ENCODE results near the gene PAX1.

PAX1 gene

GRCh38 chr20:21719592-21720214 is 14.2 kb downstream of the PAX1 start:
- TF ChIP-seq, protein P1, sequence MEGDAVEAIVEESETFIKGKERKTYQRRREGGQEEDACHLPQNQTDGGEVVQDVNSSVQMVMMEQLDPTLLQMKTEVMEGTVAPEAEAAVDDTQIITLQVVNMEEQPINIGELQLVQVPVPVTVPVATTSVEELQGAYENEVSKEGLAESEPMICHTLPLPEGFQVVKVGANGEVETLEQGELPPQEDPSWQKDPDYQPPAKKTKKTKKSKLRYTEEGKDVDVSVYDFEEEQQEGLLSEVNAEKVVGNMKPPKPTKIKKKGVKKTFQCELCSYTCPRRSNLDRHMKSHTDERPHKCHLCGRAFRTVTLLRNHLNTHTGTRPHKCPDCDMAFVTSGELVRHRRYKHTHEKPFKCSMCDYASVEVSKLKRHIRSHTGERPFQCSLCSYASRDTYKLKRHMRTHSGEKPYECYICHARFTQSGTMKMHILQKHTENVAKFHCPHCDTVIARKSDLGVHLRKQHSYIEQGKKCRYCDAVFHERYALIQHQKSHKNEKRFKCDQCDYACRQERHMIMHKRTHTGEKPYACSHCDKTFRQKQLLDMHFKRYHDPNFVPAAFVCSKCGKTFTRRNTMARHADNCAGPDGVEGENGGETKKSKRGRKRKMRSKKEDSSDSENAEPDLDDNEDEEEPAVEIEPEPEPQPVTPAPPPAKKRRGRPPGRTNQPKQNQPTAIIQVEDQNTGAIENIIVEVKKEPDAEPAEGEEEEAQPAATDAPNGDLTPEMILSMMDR (IDR thresholded peaks at IDR 0.05), result peak; percentile 83

GRCh38 chr20:21725892-21726291 is 20.4 kb downstream of the PAX1 start:
- TF ChIP-seq, protein P1 (IDR thresholded peaks at IDR 0.05), result no peak

DNA sequence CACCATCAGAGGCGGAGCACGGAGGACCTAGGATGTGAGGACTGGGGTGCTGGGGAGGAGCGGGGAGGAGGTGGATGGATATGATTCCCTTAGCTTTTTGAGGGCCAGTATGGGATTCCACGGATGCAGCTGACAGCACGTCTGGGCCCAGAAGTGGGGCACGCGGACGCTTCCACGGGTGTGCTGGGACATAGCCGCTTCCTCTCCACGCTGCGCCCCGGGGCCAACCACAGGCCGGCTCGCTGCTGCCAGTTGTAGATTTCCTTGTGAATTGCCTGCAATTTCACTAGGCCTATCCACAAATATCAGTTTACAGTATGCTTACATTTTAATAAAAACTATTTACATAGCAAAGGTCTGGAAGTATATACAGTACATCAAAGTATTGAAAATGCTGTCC is 23.9 kb downstream of the PAX1 start:
- TF ChIP-seq, protein P1 (IDR thresholded peaks at IDR 0.05), result no peak

GRCh38 chr20:21739161-21739560 is 33.7 kb downstream of the PAX1 start:
- TF ChIP-seq, protein P1 (IDR thresholded peaks at IDR 0.05), result no peak

- TF ChIP-seq, protein P1 (IDR thresholded peaks at IDR 0.05), result no peak
Measured at GRCh38 chr20:21739682-21740081, 34.2 kb downstream of the PAX1 start.

DNA sequence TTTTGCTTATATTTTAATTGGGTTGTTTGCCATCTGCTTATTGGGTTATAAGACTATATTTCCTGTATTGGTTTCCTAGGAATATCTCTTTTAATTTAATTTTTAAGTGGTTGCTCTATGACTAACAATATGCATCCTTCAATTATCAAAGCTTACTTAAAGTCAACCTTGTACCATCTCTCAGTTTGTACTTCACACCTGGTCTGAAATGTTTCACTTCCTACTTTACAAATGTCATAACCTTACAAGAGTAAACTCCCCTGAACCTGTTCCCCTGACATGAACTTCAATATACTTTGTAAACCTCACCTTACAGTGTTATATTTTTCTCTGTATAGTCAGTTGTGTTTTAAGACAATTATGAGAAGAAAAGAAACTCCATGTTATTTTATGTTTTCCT is 35.8 kb downstream of the PAX1 start:
- TF ChIP-seq, protein P1 (IDR thresholded peaks at IDR 0.05), result no peak

DNA sequence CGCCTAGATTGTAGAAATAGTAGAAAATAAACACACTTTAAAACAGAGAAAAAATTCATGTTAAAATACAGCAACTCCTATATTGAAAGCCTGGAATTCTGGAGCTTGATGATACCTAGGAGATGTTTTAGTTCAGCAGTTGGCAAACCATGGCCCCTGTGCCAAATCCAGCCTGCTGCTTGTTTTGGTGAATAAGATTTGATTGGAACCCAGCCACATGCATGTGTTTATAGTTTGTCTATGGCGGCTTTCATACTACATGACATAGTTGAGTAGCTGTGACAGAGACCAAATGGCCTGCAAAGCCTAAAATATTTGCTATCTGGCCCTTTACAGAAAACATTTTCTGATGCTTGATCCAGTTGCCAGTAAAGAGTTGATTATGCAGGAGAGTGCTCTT is 57.2 kb downstream of the PAX1 start:
- TF ChIP-seq, protein P1 (IDR thresholded peaks at IDR 0.05), result no peak

DNA sequence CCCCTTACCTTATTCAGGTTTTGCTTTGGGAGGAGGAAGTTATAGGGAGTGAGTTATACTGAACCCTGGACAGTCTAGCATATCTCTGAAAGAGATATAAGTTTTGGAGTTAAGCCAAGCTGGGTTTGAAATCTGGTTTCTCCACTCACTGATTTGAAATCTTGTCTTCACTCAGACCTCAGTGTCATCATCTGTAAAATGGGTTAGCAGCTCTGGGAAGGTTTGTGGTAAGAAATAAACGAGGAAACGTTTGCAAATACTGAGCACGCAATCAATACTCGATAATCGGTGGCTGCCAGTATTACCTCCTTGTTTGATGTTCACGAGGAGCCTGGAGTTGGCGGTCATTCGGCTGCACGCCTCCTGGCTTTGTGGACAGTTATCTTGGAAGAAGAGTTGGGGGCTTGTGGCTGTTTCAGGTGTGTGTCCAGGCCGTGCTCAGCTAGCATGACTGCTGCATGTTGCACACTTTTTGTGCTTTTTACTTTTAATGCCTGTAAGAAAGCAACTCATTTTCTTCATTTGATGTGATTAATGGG is 61.8 kb downstream of the PAX1 start:
- TF ChIP-seq, protein P1 (IDR thresholded peaks at IDR 0.05), result no peak
